ENCODE measurements around the gene CACNG4. TPM values are rescaled to one million over a fixed set of nuclear protein-coding genes. Genes with fewer than 3 reads are reported as not detected.
"Not testable (repeated sequence)": the region's sequence is repeated elsewhere in the genome, so short reads cannot be mapped to it uniquely, and the experiment has no call there.

The CACNG4 gene
- polyA plus RNA-seq, 3 donors = 2.9 to 3.8 (median 3.1) TPM

GRCh38 chr17:66960613-66961012 is 3.9 kb upstream of the CACNG4 start:
- no peak for DNase-seq (ENCODE audit: low read depth in 3 of 3, low spot score in 2 of 3)

- no peak for DNase-seq (ENCODE audit: low read depth in 3 of 3, low spot score in 2 of 3)
Measured at GRCh38 chr17:66963521-66963908, 992 bp upstream of the CACNG4 start.

- no peak for DNase-seq (ENCODE audit: low read depth in 3 of 3, low spot score in 2 of 3)
Measured at GRCh38 chr17:66964930-66965800, 658 bp downstream of the CACNG4 start.

GRCh38 chr17:66965801-66966262 is 1.3 kb downstream of the CACNG4 start:
- DNase-seq (ENCODE audit: low read depth in 3 of 3, low spot score in 2 of 3) = no peak

- no peak for DNase-seq (ENCODE audit: low read depth in 3 of 3, low spot score in 2 of 3)
Measured at GRCh38 chr17:66966298-66966697, 1.8 kb downstream of the CACNG4 start.

- DNase-seq (ENCODE audit: low read depth in 3 of 3, low spot score in 2 of 3) = no peak
Measured at GRCh38 chr17:66966704-66967418, 2.4 kb downstream of the CACNG4 start.

- DNase-seq (ENCODE audit: low read depth in 3 of 3, low spot score in 2 of 3) = no peak
Measured at GRCh38 chr17:66967837-66968543, 3.5 kb downstream of the CACNG4 start.

- DNase-seq (ENCODE audit: low read depth in 3 of 3, low spot score in 2 of 3) = no peak
Measured at GRCh38 chr17:66968916-66969315, 4.4 kb downstream of the CACNG4 start.

GRCh38 chr17:66970140-66970539 is 5.6 kb downstream of the CACNG4 start:
- DNase-seq (ENCODE audit: low read depth in 3 of 3, low spot score in 2 of 3) = no peak

GRCh38 chr17:66970797-66971196 is 6.3 kb downstream of the CACNG4 start:
- DNase-seq (ENCODE audit: low read depth in 3 of 3, low spot score in 2 of 3) = no peak

- DNase-seq (ENCODE audit: low read depth in 3 of 3, low spot score in 2 of 3) = no peak
Measured at GRCh38 chr17:66971264-66971663, 6.8 kb downstream of the CACNG4 start.

- DNase-seq (ENCODE audit: low read depth in 3 of 3, low spot score in 2 of 3) = no peak
Measured at GRCh38 chr17:66971730-66972441, 7.4 kb downstream of the CACNG4 start.

GRCh38 chr17:66972442-66972830 is 7.9 kb downstream of the CACNG4 start:
- not testable (repeated sequence) for DNase-seq (ENCODE audit: low read depth in 3 of 3, low spot score in 2 of 3)

- DNase-seq (ENCODE audit: low read depth in 3 of 3, low spot score in 2 of 3) = no peak
Measured at GRCh38 chr17:66975188-66975587, 10.7 kb downstream of the CACNG4 start.

GRCh38 chr17:66975614-66976378 is 11.3 kb downstream of the CACNG4 start:
- no peak for DNase-seq (ENCODE audit: low read depth in 3 of 3, low spot score in 2 of 3)

- DNase-seq (ENCODE audit: low read depth in 3 of 3, low spot score in 2 of 3) = no peak
Measured at GRCh38 chr17:66976379-66976663, 11.8 kb downstream of the CACNG4 start.

- DNase-seq (ENCODE audit: low read depth in 3 of 3, low spot score in 2 of 3) = no peak
Measured at GRCh38 chr17:66976781-66977201, 12.3 kb downstream of the CACNG4 start.

- DNase-seq (ENCODE audit: low read depth in 3 of 3, low spot score in 2 of 3) = no peak
Measured at GRCh38 chr17:66978514-66979061, 14.1 kb downstream of the CACNG4 start.

GRCh38 chr17:66980896-66981295 is 16.4 kb downstream of the CACNG4 start:
- no peak for DNase-seq (ENCODE audit: low read depth in 3 of 3, low spot score in 2 of 3)

Data from right renal cortex interstitium (tissue), 3 donors.